ENCODE measurements around the gene MGAT1. TPM values are rescaled to one million over a fixed set of nuclear protein-coding genes. Genes with fewer than 3 reads are reported as not detected.

The MGAT1 gene
- total RNA-seq, 1 donor from 2014 or later = 124 TPM

- DNase-seq = no peak
Measured at GRCh38 chr5:180823940-180824629, 21.5 kb upstream of the MGAT1 start.

DNA sequence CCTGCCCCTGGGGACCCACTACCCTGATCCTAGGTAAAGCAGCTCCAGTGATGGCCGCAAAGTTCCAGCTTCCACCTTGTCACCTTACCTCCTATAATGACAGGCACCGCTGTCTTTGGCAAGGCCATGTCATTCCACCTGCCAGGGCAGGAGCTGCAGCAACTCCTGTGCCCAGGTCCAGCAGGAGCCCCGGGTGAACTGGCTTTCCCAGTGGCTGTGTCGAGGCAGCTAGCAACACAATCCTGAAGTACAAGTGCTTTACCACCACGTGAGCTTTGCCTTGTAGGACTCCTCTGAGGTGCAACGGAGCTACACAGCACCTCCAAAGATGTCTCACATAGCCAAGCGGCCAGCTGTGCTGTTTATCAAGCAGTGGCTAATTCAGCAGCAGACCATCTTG, 20.7 kb upstream of the MGAT1 start:
- DNase-seq = no peak

DNA sequence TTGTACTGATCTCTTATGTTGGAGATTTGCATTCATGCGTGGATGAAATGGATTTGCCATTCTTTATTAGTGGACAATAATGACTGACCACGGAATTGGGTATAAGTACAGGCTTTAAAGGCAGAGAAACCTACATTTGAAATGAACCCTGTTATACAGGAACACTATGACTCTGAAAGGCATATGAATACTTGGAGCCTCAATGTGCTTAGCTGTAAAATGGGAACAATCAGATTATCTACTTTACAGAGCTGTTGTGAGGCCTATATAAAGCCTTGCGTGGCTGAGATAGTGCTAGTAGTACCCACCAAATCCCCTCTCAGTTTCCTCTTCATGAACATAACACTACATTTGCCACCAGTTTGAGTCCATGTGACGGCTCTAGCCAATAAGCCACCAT, 18.9 kb upstream of the MGAT1 start:
- DNase-seq = no peak

DNA sequence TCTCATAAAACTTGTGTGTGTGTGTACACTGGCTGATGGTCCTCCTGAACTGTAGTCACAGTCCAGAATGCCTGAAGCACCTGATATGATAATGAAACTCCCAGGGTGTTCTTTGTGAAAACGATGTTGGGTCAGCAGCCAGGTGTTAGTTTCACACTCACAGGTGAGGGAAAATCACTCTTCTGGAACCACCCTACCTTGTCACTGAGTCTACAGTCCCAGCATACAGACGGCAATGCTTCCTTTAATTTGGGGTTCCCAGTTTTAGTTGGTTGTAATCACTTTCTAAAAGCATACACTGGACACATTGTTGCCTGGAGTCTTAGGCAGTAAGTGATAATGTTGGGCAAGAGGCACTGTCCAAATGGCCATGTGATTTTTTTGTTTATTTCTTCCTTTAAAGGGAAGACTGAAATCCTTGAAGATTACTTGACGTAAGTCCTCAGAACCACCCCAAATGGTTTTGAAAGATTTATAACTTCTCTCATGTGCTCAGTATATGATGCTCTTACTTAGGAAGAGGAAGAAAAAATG, 18.2 kb upstream of the MGAT1 start:
- DNase-seq = no peak

GRCh38 chr5:180818677-180819341, 16.2 kb upstream of the MGAT1 start:
- no peak for DNase-seq

- DNase-seq = no peak
Measured at GRCh38 chr5:180817893-180818674, 15.5 kb upstream of the MGAT1 start.

- peak; percentile 84 for DNase-seq
Measured at GRCh38 chr5:180816608-180817534, 14.3 kb upstream of the MGAT1 start.

DNA sequence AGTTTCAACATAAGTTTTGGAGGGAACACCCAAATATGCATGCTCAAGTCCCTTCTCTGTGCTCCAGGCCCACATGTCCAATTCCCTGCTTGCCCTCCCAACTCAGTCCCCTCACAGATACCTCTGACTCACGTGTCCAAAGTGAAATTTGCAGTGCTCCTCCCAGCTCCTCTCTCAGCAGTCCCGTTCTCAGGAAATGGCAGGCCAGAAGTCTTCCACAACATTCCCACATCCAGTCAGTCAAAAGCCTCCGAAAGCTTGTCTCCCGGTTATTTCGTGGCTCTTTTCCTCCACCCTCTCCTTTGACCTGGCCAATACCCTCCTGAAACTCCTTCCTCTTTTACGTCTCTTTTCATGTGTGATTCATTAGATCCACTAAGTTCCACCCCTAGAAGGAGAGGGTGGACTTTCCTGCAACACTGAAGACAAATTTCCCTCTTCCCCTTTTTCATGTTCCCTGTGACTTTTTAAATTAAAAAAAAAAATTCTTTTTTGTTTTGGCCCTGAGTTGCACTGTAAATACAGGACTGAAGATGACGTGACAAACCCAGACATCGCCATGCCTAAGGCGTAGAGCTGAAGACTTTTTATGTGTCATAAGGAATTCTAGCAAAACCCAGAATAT, 12.8 kb upstream of the MGAT1 start:
- DNase-seq = no peak

DNA sequence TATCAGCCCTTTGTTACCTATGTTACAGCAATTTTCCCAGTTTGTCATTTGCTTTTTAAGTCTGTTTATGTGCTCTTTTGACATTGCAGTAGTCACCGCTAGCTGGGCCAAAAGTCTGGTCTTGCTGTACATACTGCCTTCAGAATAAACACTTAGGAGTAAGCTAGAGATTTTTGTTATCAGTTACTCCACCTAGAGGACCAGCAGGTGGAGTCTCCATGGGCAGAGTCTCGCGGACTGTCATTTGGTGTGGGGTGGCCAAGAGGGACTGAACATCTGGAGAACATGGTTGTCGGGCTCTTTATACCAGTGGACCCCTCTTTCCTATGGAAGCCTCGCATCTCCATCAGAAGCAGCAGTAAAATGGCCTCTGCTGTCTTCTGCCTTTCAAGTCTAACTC, 10.8 kb upstream of the MGAT1 start:
- DNase-seq = no peak

DNA sequence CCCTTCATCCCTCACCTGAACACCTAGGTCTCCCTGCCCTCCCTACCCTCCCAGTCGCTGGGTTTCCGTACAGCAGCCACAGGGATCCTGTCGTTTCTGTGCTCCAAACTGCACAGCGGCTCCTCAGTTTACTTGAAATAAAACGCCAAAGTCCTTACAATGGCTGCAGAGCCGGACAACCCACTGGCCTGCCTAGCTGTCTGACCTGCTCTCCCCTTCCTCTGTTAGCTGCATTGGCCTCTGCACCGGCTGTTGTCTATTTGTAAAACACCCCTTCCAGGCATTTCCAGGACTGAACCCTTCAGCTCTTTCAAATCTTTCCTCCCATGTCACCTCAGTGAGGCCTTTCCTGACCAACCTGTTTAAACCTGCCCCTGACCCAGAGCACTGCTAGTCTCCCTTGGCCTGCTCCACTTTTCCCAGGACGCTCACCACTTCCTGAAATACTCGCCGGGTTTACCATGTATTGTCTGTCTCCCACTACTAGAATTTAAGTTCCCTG, 9.1 kb upstream of the MGAT1 start:
- no peak for DNase-seq

DNA sequence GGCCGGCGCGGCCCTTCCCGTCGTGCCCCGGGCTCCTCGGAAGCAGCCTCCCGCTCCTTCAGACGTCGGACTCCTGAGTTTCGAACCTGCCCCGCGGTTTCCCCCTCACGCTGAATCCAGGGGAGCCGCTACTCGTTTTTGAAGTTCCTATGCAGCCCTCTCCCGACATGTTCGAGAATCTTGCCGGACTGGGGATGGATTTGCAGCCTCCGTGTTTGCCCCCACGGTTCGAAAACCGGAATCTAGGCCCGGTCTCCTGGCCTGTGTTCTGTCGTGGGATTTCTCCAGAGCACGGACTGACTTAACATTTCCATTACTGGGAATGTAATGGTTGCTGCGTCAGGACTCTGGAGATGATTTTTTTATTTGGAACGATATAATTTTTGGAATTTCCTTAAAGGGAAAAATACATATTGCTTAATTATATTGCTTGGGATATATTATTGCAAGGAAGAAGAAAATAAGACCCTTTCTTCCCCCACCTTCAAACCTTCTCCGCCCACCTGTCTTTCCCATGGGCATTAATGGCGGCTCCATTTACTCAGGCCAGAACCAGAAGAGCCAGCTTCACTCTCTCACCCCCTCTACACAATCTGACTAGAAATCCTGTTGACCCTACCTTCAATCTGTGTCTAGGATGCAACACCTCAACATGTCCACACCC, 8.5 kb upstream of the MGAT1 start:
- peak; percentile 61 for DNase-seq

- peak; percentile 97 for DNase-seq
Measured at GRCh38 chr5:180810210-180810958, 7.8 kb upstream of the MGAT1 start.

- DNase-seq = peak; percentile 65
Measured at GRCh38 chr5:180809403-180810209, 7.0 kb upstream of the MGAT1 start.

GRCh38 chr5:180808461-180809000, 5.9 kb upstream of the MGAT1 start:
- no peak for DNase-seq

DNA sequence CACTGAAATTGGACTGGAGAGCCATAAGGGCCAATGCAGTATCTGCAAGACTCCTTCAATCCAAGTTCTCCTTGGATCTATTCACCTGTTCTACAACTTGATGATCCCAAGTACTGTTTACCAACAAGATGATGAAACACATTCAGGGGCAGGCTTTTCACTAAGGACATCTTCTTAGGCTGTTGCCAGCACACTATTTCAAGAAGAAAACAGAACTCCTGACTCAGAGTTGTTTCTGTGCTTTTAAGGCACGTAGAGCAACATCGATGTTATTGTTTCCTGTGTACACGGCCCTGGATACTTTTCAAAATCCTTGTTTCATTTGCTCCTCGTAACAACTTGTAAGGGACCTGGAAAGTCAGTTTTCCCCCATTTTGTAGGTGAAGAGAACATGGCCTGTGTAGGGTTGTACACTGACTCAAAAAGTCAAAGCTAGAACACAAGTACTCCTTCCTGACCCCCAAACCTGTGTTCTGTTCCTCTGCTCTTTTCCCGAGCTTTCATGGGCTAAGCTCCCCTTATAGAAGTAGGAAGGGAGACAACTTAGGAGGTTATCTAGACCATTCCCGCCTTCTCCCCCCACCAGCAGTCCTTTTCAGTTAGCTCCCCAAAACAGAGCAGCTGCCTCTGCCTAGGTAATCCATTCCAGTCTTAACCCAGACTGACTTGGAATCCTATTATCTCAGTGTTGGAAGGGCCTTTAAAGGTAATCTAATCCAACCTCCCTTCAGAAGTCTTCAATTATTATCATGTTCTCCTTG, 5.2 kb upstream of the MGAT1 start:
- peak; percentile 45 for DNase-seq

DNA sequence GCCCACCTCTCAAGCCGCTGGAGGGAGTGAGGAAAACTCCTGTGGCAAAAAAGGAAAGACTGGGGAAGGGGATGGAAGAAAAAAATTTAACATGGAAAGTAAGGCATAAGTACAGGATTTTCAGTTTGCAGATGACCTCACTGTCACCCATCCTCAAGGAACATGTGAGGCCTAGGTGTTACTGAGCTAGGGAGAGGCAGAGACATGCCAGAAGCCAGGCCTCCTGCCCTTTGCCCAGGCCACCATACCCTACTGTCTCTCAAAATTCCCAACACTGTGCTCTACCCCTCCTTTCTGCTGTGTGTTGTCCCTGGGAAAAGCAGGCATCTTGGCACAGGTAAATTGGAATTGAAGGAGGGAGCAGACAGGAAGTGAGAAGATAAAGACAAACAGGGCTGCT, 4.4 kb upstream of the MGAT1 start:
- DNase-seq = no peak

DNA sequence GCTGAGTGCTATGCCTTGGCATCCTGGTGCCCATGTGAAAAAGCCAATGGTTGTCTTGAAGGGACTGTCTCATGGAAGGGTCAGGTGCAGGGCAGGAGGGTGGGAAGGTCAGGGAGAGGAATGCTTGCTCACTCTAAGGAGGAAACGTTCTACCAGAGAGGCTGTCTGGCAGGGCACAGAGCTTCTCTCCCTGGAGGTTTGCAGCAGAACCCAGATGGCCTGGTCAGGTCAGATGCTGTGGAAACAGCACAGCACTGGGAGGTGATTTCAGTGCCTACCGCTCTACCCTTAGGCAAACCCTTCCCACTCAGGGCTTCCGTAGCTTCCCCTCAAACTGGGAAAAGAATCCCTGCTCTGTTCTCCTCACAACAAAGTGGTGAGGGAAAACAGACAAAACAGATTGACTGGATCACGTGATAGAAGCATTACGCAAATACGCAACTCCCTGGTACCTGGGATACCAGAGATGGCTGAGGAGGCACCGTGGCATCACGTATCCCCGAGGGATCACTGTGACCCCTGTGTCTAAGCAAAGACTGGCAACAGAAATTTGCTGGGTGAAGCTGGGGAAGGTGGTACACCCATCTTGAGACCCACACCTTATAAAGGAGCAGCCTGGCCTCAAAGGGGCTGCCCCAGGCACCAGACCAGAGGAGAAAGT, 3.9 kb upstream of the MGAT1 start:
- DNase-seq = no peak

- no peak for DNase-seq
Measured at GRCh38 chr5:180804129-180804618, 1.6 kb upstream of the MGAT1 start.

All from dermis blood vessel endothelial cell (primary cell).